Right cardiac atrium (tissue), 5 donors: Measurements from ENCODE around the gene ZNF579. TPM values are rescaled to one million over a fixed set of nuclear protein-coding genes. Genes with fewer than 3 reads are reported as not detected.

ENCODE experiments used
- ATAC-seq, 2 donors: fragments of 200-7000 bp; cut with Tn5 transposase; one replicate each; pipeline versions ENCODE4 v1.8.0 to v1.9.1; 2020; ENCODE audit warnings: moderate library complexity in 2 of 2, mild to moderate bottlenecking in 1 of 2
- DNase-seq, 3 donors: peaks; one replicate each; pipeline ENCODE4 v3.0.0-alpha.2; 2020
- H3K27ac ChIP-seq: one replicate; pipeline ENCODE4 v1.5.1; 2013; ENCODE audit warnings: mild to moderate bottlenecking, low read length, control low read depth, moderate library complexity
- H3K27me3 ChIP-seq: one replicate; pipeline ENCODE4 v1.6.1; 2013; ENCODE audit not compliant: control insufficient read depth, insufficient read depth
- H3K4me1 ChIP-seq: one replicate; pipeline ENCODE4 v1.6.1; 2013; ENCODE audit warnings: low read length; ENCODE audit not compliant: control insufficient read depth, insufficient read depth
- H3K4me3 ChIP-seq: one replicate; pipeline ENCODE4 v1.5.1; 2013; ENCODE audit warnings: low read length, control low read depth
- H3K9me3 ChIP-seq: one replicate; pipeline ENCODE4 v1.6.1; 2013; ENCODE audit warnings: low read length; ENCODE audit not compliant: control insufficient read depth
- WGBS: extraction: QIAGEN DNeasy Blood & Tissue Kit; methylation state at CpG from one replicate; pipeline ENCODE4 v1.1.7; 2013; 5-methylcytosine and 5-hydroxymethylcytosine counted together
- intact Hi-C, 4 donors: fragments of 100-400 bp; cut with DNase I; formaldehyde crosslinking; loops; one replicate each; pipeline versions ENCODE4 v1.11.0 to v1.14.0; 2022 to 2023
- long read RNA-seq, 4 donors: library from polyadenylated mRNA; unstranded; transcript quantifications; one replicate each; pipeline ENCODE4 v2.0.0, GENCODE V29; 2020 to 2021
- polyA plus RNA-seq: library from polyadenylated mRNA; stranded (reverse); fragments of 200-250 nt; gene quantifications from one replicate; pipeline ENCODE4 v1.2.3, GENCODE V29; 2013
- total RNA-seq, 4 donors: library from RNA; stranded (reverse); fragmentation: NEBNext Ultra II Directional; extraction: Animal tissue kit (Norgen Biotek cat#: 25700); gene quantifications; one replicate each; pipeline ENCODE4 v1.2.1, GENCODE V29; 2021
- donor health status: healthy with polysubstance abuse.
- donor health status: DM: no; HTN: yes; CAD: no.
- donor health status: DM: no; HTN: no; CAD: no.
- donor health status: DM: no; HTN: yes; CAD: no; lungs with severe emphysema.
- donor health status: DM: yes; HTN: yes; CAD: no.

Gene ZNF579
- total RNA-seq (10 to 100 TPM; 12.4 to 15.5 (median 14.2) TPM), polyA plus RNA-seq (10.2 TPM)
- long read RNA-seq, donor 1, transcript ZNF579-201 (2 exons, 2,899 nt) = major isoform, 12 of 27 reads
- long read RNA-seq, donor 1, partial matches to known transcripts = 0 of 27 reads
- long read RNA-seq, donor 1, other reads (novel, unspliced or antisense) = 15 of 27 reads
- long read RNA-seq, donor 2, transcript ZNF579-201 (2 exons, 2,899 nt) = major isoform, 15 of 17 reads
- long read RNA-seq, donor 2, partial matches to known transcripts = 0 of 17 reads
- long read RNA-seq, donor 2, other reads (novel, unspliced or antisense) = 2 of 17 reads
- long read RNA-seq, donor 3 = 0 reads
- long read RNA-seq, donor 4, transcript ZNF579-201 (2 exons, 2,899 nt) = major isoform, 11 of 20 reads
- long read RNA-seq, donor 4, partial matches to known transcripts = 6 of 20 reads
- long read RNA-seq, donor 4, other reads (novel, unspliced or antisense) = 3 of 20 reads

GRCh38 chr19:55580628-55581144 is at the start of gene ZNF579:
Gene ZNF579, minus strand, starts transcription at chr19:55580848. Its CDS starts 1,209 bp downstream, at chr19:55579639.
- DNase-seq = peak; percentile 89 to 95 (median 94)
- peak; percentile 84 to 85 for ATAC-seq
- intact Hi-C loops = loop anchor here in 1 of 4 donors (5.0 kb wide), 1 partner anchor 63 kb away; no protein-coding TSS in a partner anchor
- Histone ChIP-seq H3K27ac (peak within 1 kb of the TSS; percentile 78), H3K4me3 (peak within 1 kb of the TSS; percentile 87), H3K4me1 (peaks cover 5% of the 10 kb centered on the region), H3K9me3 (no peaks in the 10 kb centered on the region), H3K27me3 (no peaks in the 10 kb centered on the region)
- WGBS = under 1% methylated on average over 24 of the region's 24 CpGs

- WGBS = 92% methylated on average over 11 of the region's 11 CpGs
- H3K4me1 ChIP-seq = no peaks in the 10 kb centered on the region
- intact Hi-C loops = no loop called here
Measured at GRCh38 chr19:55626350-55626749, 45.7 kb upstream of the ZNF579 start.

GRCh38 chr19:55625004-55625326 is 44.3 kb upstream of the ZNF579 start:
- intact Hi-C loops = no loop called here
- no peak for ATAC-seq
- H3K4me3 ChIP-seq = peak overlapping the region; percentile 53
- WGBS = 47% methylated on average over 11 of the region's 11 CpGs
- no peak for DNase-seq
- no peaks in the 10 kb centered on the region for H3K4me1 ChIP-seq
- H3K27me3 ChIP-seq = no peaks in the 10 kb centered on the region
- H3K9me3 ChIP-seq = no peaks in the 10 kb centered on the region
- H3K27ac ChIP-seq = peak overlapping the region; percentile 1

More at GRCh38 chr19:55626350-55626749, 45.7 kb upstream of the ZNF579 start:
- DNase-seq (peak in 1 of 3 donors; percentile 13), ATAC-seq (no peak)
- Histone ChIP-seq H3K27me3 (no peaks in the 10 kb centered on the region), H3K9me3 (no peaks in the 10 kb centered on the region), H3K4me3 (no peak overlapping the region), H3K27ac (no peak overlapping the region)

- Histone ChIP-seq H3K27ac (peak within 1 kb of the TSS; percentile 86), H3K4me3 (peak within 1 kb of the TSS; percentile 53), H3K27me3 (no peaks in the 10 kb centered on the region), H3K4me1 (no peaks in the 10 kb centered on the region), H3K9me3 (no peaks in the 10 kb centered on the region)
- ATAC-seq = peak; percentile 92 to 93
- intact Hi-C loops = no loop called here
- DNase-seq = peak; percentile 93 to 97 (median 97)
- under 1% methylated on average over 56 of the region's 56 CpGs for WGBS
Measured at GRCh38 chr19:55624109-55625003, 43.7 kb upstream of the ZNF579 start, which contains the start of gene ZNF784. Gene ZNF784, minus strand, starts transcription at chr19:55624566. Its CDS starts 5 bp downstream, at chr19:55624561.

- Histone ChIP-seq H3K9me3 (no peaks in the 10 kb centered on the region), H3K4me1 (no peaks in the 10 kb centered on the region), H3K27ac (peak overlapping the region; percentile 47), H3K4me3 (peak overlapping the region; percentile 53), H3K27me3 (no peaks in the 10 kb centered on the region)
- DNase-seq = no peak
- intact Hi-C loops = no loop called here
- no peak for ATAC-seq
- 35% methylated on average over 7 of the region's 7 CpGs for WGBS
Measured at GRCh38 chr19:55623561-55623960, 42.9 kb upstream of the ZNF579 start.

- Histone ChIP-seq H3K27ac (peak overlapping the region; percentile 36), H3K4me1 (no peaks in the 10 kb centered on the region)
- intact Hi-C loops = no loop called here
Measured at GRCh38 chr19:55623130-55623529, 42.5 kb upstream of the ZNF579 start.

GRCh38 chr19:55622242-55622969 is 41.8 kb upstream of the ZNF579 start:
- ATAC-seq (peak in 1 of 2 donors; percentile 3), DNase-seq (peak; percentile 21 to 59 (median 59))
- H3K4me3 ChIP-seq = no peak overlapping the region
- H3K27me3 ChIP-seq = no peaks in the 10 kb centered on the region
- WGBS = 93% methylated on average over 40 of the region's 40 CpGs
- peak overlapping the region; percentile 4 for H3K27ac ChIP-seq
- intact Hi-C loops = no loop called here
- no peaks in the 10 kb centered on the region for H3K4me1 ChIP-seq
- no peaks in the 10 kb centered on the region for H3K9me3 ChIP-seq

More at GRCh38 chr19:55623130-55623529, 42.5 kb upstream of the ZNF579 start:
- Histone ChIP-seq H3K27me3 (no peaks in the 10 kb centered on the region), H3K4me3 (no peak overlapping the region), H3K9me3 (no peaks in the 10 kb centered on the region)
- ATAC-seq = no peak
- peak in 2 of 3 donors; percentile 44 to 55 for DNase-seq
- 92% methylated on average over 7 of the region's 7 CpGs for WGBS

GRCh38 chr19:55621673-55622231 is 41.1 kb upstream of the ZNF579 start:
- WGBS = 94% methylated on average over 55 of the region's 55 CpGs
- H3K9me3 ChIP-seq = no peaks in the 10 kb centered on the region
- no peaks in the 10 kb centered on the region for H3K27me3 ChIP-seq
- intact Hi-C loops = no loop called here
- DNase-seq (peak; percentile 39 to 74 (median 71)), ATAC-seq (no peak)
- H3K4me3 ChIP-seq = no peak overlapping the region
- H3K27ac ChIP-seq = no peak overlapping the region
- H3K4me1 ChIP-seq = no peaks in the 10 kb centered on the region

- no peaks in the 10 kb centered on the region for H3K27me3 ChIP-seq
- no peak overlapping the region for H3K4me3 ChIP-seq
- H3K4me1 ChIP-seq = no peaks in the 10 kb centered on the region
- WGBS = 82% methylated on average over 9 of the region's 9 CpGs
- H3K27ac ChIP-seq = no peak overlapping the region
- DNase-seq = peak in 1 of 3 donors; percentile 50
- intact Hi-C loops = no loop called here
- no peaks in the 10 kb centered on the region for H3K9me3 ChIP-seq
- ATAC-seq = no peak
Measured at GRCh38 chr19:55621205-55621672, 40.6 kb upstream of the ZNF579 start.
